Measurements from ENCODE around the gene ITPRIPL2.

GRCh38 chr16:19110537-19111360, 3.0 kb upstream of the ITPRIPL2 start:
- TF ChIP-seq RAD21 (IDR thresholded peaks at IDR 0.05; ENCODE audit: low read depth) (no peak), CEBPB (IDR thresholded peaks at IDR 0.05; ENCODE audit: low read depth) (no peak), POLR2AphosphoS5 (IDR thresholded peaks at IDR 0.05; ENCODE audit: low read depth, low read length) (no peak), SRF (IDR thresholded peaks at IDR 0.05; ENCODE audit: low read depth) (no peak), CTCF (IDR thresholded peaks at IDR 0.05 in 2 of 3, conservative IDR thresholded peaks at IDR 0.05 in 1 of 3; ENCODE audit: borderline replicate concordance in 1 of 3, insufficient read depth in 1 of 3, low read depth in 2 of 3, low read length in 2 of 3) (no peak)

Measured in HCT116 (cell line).